Stimulated activated CD4-positive, alpha-beta T cell treated with anti-CD3 and anti-CD28 coated beads, TNF-alpha, amount 100 ng/mL, for 4 hours (primary cell): ENCODE results near the gene AKIRIN2.
"Not testable (repeated sequence)": the region's sequence is repeated elsewhere in the genome, so short reads cannot be mapped to it uniquely, and the experiment has no call there.

Source experiments
- DNase-seq, 3 experiments: peaks; one replicate each; pipeline ENCODE4 v3.0.0-alpha.2; 2020; ENCODE audit warnings: low read depth in 3 of 3

AKIRIN2 gene

DNA sequence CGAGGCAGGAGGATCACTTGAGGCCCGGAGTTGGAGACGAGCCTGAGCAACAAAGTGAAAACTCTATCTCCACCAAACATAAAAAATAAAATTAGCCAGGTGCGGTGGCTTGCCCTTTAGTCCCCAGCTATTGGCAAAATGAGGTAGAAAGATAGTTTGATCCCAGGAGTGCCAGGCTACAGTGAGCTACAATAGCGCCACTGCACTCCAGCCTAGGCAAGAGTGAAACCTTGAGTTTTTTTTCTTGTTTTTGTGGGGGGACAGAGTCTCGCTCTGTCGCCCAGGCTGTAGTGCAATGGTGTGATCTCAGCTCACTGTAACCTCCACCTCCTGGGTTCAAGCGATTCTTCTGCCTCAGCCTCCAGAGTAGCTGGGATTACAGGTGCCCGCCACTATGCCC lies 14.1 kb downstream of the AKIRIN2 start:
- DNase-seq, result not testable (repeated sequence)

DNA sequence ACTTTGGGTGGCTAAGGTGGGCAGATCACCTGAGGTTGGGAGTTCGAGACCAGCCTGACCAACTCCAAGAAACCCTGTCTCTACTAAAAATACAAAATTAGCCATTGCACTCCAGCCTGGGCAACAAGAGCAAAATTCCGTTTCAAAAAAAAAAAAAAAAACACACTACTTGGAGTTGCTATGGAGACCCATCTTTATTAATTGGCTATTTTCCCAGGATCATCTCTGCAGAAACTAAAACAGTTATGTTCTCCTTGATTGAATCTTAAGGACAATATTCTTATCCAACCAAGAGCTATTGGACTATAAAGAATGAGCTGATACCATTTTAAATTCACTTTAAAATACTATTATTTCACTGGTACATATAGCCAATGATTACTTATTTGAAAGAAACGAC lies 14.7 kb downstream of the AKIRIN2 start:
- no peak for DNase-seq

DNA sequence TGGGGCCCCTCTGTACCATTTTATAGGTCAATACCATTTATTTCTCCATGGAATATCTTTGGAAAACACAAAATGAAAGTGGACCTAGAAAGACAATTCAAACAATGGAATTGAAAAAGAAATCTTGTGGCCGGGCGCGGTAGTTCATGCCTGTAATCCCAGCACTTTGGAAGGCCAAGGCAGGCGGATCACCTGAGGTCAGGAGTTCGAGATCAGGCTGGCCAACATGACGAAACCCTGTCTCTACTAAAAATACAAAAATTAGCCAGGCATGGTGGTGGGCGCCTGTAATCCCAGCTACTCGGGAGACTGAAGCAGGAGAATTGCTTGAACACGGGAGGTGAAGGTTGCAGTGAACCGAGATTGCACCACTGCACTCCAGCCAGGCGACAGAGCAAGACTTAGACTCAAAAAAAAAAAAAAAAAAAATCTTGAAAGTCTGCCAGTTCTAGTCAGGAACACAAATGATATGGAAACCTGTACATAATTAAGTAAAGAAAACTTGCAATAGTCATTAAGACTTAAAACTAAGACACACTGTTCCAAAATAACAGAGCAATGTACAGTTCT lies 15.3 kb downstream of the AKIRIN2 start:
- DNase-seq, result not testable (repeated sequence)

GRCh38 chr6:87684895-87685654 lies 17.0 kb downstream of the AKIRIN2 start:
- no peak for DNase-seq

GRCh38 chr6:87683890-87684289 lies 18.1 kb downstream of the AKIRIN2 start:
- DNase-seq, result no peak

DNA sequence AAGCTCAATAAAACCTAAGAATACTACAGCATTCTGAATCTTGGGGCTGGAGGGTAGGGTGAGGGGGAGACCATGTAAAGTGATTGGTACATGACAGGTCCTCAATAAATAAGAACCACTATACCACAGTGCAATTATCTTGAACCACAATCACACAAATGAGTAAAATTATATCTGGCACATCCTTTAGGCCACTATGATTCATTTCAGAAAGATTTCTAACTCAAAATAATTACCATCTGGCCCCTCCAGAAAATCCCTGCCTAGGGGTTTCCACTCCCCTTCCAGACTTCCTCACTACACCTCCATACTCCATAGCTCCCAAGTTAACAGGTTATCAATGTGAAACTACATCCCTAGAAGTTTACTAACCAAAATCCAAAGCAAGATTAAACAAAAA lies 19.7 kb downstream of the AKIRIN2 start:
- no peak for DNase-seq

- DNase-seq, result no peak
Measured at GRCh38 chr6:87675004-87675681, 26.9 kb downstream of the AKIRIN2 start.

DNA sequence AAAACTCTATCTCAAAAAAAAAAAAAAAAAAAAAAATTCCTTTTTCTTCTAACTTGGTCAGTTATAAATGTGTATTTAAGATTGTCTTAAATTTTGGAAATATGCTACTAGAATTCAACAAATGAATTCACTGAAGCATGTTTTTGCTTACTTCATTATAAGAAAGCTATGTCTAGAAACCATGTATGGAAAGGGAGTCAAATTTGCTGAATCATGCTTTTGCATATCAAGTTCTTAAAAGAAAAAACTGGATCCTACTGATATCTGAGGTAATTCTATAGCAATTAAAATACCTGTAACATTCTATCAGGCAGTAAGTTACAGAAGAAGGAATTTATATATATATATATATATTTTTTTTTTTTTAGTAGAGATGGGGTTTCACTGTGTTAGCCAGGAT lies 27.7 kb downstream of the AKIRIN2 start:
- no peak for DNase-seq

DNA sequence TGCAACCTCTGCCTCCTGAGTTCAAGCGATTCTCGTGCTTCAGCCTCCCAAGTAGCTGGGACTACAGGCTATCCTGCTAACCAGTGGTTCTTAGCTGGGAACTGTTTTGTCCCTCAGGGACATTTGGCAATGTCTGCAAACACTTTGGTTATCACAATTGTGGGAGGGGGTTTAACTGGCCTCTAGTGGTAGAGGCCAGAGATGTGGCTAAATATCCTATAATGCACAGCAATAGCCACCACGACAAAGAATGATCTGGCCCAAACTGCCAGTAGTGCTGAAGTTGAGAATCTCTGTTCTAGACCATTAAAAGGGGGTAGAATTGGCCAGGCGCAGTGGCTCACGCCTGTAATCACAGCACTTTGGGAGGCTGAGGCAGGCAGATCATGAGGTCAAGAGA lies 28.8 kb downstream of the AKIRIN2 start:
- no peak for DNase-seq

DNA sequence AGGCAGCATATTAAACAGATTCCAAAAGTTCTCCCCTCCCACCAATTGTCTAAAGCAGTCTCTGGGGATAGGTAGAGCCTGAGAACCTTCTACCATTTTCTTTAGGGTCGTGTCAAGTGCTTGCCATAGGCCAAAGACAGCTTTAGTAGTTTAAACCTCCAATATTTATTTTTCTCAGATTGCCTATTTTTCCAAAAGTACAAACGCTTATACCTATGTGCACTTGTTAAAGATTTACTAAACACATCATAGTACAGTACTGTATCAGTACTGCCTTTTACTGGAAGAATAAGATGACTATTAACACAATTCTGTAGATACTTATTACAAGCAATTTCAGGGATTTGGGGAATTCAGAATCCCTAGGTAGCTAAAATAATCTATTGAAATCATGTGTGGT lies 29.4 kb downstream of the AKIRIN2 start:
- no peak for DNase-seq

- no peak for DNase-seq
Measured at GRCh38 chr6:87671555-87672029, 30.4 kb downstream of the AKIRIN2 start.

- DNase-seq, result no peak
Measured at GRCh38 chr6:87670707-87671106, 31.3 kb downstream of the AKIRIN2 start.

- no peak for DNase-seq
Measured at GRCh38 chr6:87669051-87669450, 33.0 kb downstream of the AKIRIN2 start.

DNA sequence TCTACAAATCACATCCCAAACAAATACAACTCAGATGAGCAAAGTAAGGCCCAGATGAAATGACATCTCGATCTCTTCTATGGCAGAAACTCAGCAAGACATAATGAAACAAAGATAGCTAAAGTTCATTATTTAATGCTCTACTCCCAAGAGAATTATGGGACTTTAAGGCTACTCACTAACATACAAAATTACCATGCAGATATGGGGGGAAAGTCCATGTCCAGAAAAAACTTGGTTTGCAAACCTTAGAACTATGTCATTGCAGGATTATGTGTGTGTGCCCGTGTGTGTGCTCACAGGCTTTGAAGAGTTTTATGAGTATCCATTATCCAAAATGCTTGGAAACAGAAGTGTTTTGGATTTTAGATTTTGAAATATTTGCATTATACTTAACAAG lies 34.0 kb downstream of the AKIRIN2 start:
- no peak for DNase-seq

DNA sequence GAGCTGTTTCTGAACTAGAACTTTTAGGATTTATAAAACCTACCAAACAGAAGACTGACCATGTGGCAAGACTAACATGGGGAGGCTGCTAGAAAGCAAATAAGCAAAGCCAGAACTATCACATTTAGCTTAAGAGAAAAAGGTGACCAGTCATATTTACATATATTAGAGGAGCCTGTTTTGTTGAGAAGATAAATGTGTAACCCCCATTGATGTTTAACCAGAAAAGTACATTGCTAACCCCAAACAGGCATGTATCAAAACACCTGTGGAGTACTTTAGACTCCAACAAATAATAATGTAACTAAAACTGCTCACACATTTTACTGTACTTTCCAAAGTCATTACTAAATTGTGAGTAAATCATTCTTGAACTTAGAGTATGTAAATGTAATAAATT lies 35.0 kb downstream of the AKIRIN2 start:
- DNase-seq, result no peak

DNA sequence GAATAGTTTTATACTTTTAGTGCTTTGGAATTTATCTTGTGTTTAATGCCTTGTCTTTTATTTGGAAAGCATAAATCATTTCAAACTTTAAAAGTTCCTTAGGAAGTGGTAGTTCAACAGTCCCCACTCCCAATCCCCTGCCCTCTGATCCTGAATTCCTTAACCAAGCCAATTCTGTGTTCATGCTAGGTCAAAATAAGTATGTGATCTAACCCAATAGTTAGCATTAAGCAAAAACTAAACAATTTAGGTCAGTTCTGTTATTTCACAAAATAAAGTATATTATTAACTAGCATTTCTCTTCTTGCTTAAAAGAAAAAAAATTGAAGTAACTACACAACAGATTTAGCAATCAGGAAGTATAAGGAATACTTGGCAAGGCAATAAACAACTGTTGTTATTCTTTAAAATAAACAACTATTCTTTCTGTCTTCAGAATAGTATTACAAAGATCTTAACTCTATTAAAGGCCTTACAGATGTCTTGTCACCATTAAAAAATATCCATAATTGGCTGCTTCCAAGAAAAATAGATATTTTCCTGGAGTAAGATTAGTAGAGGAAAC lies 37.0 kb downstream of the AKIRIN2 start:
- DNase-seq, result no peak

DNA sequence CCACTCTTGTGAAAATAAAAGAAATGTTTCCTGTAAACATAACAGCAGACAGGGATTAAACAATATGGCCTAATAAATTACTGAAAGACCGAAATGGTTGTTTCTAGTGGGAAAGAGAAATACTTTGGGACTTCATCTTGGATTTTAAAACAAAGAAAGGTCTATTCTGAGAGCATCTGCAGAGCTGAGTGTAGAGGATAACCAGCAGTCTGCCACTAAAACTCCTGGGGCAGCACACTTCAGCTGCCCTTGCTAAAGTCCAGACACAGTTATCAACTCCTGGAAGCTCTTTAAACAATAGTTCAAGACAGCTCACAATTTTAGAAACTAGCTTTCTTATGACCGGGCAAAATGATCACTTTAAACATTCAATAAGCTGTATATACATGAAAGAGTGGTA lies 38.6 kb downstream of the AKIRIN2 start:
- DNase-seq, result no peak

GRCh38 chr6:87661503-87661902 lies 40.5 kb downstream of the AKIRIN2 start:
- DNase-seq, result no peak

DNA sequence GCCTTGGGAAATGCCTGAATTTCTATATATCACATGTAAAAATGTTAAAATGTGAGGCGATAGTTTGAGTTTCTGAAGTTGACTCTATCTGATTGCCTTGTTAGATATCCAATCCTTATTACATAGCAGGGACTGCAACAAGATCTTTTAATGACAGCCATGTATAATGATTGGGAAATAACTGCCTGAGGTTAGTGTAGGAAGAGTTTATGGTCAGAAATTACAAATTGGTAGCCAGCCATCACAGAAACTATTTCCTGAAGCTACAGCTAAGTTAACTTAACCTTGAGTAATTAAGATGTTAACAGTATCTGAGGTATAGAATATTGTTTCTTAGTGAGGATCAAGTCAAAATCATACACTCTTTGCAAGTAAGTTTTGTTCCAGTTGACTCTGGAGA lies 41.0 kb downstream of the AKIRIN2 start:
- DNase-seq, result no peak

DNA sequence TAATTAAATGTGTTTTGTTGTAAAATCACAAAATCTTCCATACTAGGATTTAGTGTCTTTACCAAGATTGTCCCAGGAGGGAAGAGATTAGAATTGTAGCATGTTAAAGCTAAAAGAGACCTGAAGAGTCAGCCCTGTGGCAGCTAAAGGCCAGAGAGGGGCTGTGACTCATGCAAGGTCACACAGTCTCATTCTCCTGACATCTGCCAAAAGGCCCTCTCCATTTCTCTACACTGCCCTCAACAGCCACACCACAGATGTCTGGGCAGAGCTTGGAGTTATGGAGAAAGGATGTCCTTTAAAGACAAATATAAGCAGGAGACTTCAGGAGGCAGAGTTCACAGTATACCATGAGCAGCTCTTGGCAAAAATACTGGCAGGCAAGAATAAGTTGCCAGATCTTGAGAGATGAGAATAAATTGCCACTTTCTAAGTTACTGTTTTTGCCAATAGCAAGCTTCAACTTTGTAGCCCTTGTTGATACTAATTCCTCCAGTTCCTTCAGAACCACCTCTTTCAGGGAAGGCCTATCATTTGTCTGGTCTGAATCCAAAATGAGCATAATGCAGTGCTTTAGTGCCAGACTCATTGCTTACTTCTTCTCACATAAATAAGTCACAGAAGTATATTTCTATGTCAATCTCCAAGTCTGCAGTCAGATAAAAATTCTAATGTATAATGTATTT lies 41.7 kb downstream of the AKIRIN2 start:
- DNase-seq, result no peak

DNA sequence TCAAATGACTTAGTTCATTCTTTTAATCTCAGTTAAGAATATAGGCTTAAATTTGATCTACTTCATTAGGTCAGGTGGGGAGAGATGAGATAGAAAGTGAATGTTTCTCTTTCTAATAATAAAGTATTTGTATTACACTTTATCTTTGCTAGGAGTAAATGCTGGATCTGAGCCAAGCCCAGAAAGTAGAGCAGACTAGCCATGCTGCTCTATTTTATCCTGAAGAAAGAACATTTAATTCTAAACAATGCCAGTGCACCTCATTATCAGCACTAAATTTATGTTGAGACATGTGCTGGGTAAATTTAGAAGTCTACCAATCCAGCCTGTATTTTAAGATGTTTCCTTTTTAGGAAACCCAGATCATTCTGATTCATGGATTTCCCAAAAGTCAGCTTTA lies 43.5 kb downstream of the AKIRIN2 start:
- DNase-seq, result no peak

GRCh38 chr6:87656857-87657256 lies 45.2 kb downstream of the AKIRIN2 start:
- DNase-seq, result no peak
